ENCODE data around the gene NRBP1. TPM values are rescaled to one million over a fixed set of nuclear protein-coding genes. Genes with fewer than 3 reads are reported as not detected.

The NRBP1 gene
- 100 to 1,000 TPM; 240 to 278 (median 262) TPM for total RNA-seq
- total RNA-seq (2013), result 84.1 TPM

DNA sequence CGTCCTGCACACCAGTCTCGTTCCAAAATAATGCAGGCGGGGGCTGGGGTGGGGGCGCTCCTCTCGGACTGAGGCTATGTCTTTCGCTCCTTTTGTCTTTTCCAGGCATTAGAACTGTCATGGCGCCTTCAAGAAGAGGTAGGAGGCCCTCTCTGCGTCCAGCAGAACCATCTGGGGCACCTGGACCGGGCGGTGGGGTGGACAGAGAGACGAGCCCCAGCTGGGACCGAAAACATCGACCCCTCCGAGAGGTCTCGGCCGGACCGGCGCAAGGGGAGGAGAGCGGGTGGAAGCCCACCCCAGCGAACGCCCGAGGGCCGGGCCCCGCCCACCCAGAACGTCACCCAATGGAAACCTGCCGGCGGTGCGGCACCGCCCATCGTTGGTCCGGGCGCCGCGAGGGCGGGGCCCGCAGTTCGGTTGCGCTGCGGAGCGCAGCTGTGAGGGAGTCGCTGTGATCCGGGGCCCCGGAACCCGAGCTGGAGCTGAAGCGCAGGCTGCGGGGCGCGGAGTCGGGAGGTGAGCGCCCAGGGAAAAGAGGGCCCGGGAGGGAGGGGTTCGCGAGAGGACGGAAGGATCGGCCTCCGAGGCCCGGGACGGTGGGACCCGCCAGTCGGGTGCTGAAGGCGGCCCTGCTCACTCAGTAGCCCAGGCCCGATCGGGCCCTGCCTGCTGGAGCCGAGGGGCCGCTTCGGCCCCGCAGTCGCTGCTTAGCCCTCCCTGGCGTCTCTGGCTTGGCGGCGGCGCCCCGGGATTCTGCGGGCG, at the start of gene NRBP1:
NRBP1 (plus strand) TSS at position 419 of the 765 bp plus-strand sequence. CDS start 4,643 bp downstream, outside the sequence.
- peaks cover 5% of the 10 kb centered on the region for H3K36me3 ChIP-seq (ENCODE audit: control insufficient read depth, insufficient read depth, low read length)
- DNase-seq, result peak; percentile 94 to 95
- peak within 1 kb of the TSS; percentile 78 for H3K27ac ChIP-seq (ENCODE audit: low read length)
- H3K4me3 ChIP-seq (ENCODE audit: low read length), result peak within 1 kb of the TSS; percentile 69
- H3K4me1 ChIP-seq (ENCODE audit: control insufficient read depth, insufficient read depth, low read length), result peaks cover 28% of the 10 kb centered on the region
- Mint-ChIP-seq H3K27ac (peak within 1 kb of the TSS; percentile 94 to 97), H3K27me3 (ENCODE audit: low read depth in 2 of 2) (no peaks in the 10 kb centered on the region), H3K4me3 (peak within 1 kb of the TSS; percentile 95), H3K36me3 (peaks cover 5% of the 10 kb centered on the region), H3K9me3 (no peaks in the 10 kb centered on the region), H3K4me1 (peaks cover 42 to 45% of the 10 kb centered on the region in 2 donors)
- intact Hi-C loops (cut with micrococcal nuclease), result loop anchor here (1.0 to 5.0 kb wide), 3 partner anchors 19 to 58 kb away; partner anchors contain the start of genes EIF2B4, PPM1G and SNX17
- TF ChIP-seq, protein P1, sequence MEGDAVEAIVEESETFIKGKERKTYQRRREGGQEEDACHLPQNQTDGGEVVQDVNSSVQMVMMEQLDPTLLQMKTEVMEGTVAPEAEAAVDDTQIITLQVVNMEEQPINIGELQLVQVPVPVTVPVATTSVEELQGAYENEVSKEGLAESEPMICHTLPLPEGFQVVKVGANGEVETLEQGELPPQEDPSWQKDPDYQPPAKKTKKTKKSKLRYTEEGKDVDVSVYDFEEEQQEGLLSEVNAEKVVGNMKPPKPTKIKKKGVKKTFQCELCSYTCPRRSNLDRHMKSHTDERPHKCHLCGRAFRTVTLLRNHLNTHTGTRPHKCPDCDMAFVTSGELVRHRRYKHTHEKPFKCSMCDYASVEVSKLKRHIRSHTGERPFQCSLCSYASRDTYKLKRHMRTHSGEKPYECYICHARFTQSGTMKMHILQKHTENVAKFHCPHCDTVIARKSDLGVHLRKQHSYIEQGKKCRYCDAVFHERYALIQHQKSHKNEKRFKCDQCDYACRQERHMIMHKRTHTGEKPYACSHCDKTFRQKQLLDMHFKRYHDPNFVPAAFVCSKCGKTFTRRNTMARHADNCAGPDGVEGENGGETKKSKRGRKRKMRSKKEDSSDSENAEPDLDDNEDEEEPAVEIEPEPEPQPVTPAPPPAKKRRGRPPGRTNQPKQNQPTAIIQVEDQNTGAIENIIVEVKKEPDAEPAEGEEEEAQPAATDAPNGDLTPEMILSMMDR (IDR thresholded peaks at IDR 0.05), result no peak
- WGBS (ENCODE audit: insufficient coverage), result under 1% methylated on average over 75 of the region's 75 CpGs
- ATAC-seq, result peak; percentile 84 to 97 (median 90)
- H3K27me3 ChIP-seq (ENCODE audit: control insufficient read depth, insufficient read depth, low read length), result no peaks in the 10 kb centered on the region
- H3K9me3 ChIP-seq (ENCODE audit: control insufficient read depth, insufficient read depth, low read length), result no peaks in the 10 kb centered on the region

DNA sequence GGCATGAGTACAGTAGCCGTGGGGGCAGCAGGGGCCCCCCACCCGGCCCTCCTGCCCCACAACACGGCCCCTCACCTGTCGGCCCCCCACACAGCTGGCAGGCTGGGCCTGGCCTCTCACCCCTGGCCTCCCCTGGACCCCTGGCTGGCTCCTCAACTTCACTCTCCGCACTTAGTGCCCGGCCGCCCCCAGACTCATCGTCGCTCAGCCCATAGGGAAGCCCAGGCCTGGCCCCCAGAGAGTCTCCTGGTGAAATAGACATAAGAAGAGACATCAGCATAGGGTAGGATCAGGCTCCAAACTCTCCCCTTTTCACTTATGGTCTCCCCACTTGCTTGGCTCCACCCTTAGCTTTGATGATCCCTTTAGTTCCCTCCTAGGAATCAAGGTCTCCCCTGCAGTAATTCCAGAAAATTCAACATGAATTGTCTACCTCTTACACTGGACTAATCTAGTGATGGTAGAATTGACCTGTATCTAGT, 49.6 kb upstream of the NRBP1 start:
- Mint-ChIP-seq H3K27me3 (ENCODE audit: low read depth in 2 of 2) (no peaks in the 10 kb centered on the region), H3K36me3 (no peaks in the 10 kb centered on the region), H3K4me3 (peak overlapping the region; percentile 89), H3K4me1 (peaks cover 25% of the 10 kb centered on the region in 2 donors), H3K9me3 (no peaks in the 10 kb centered on the region), H3K27ac (peak overlapping the region; percentile 91 to 97)
- no peak overlapping the region for H3K27ac ChIP-seq (ENCODE audit: low read length)
- no peaks in the 10 kb centered on the region for H3K9me3 ChIP-seq (ENCODE audit: control insufficient read depth, insufficient read depth, low read length)
- TF ChIP-seq, protein P1 (IDR thresholded peaks at IDR 0.05), result no peak
- intact Hi-C loops (cut with micrococcal nuclease), result no loop called here
- peaks cover 18% of the 10 kb centered on the region for H3K4me1 ChIP-seq (ENCODE audit: control insufficient read depth, insufficient read depth, low read length)
- no peaks in the 10 kb centered on the region for H3K27me3 ChIP-seq (ENCODE audit: control insufficient read depth, insufficient read depth, low read length)
- H3K36me3 ChIP-seq (ENCODE audit: control insufficient read depth, insufficient read depth, low read length), result peaks cover 63% of the 10 kb centered on the region
- WGBS (ENCODE audit: insufficient coverage), result 97% methylated on average over 9 of the region's 9 CpGs
- ATAC-seq, result no peak
- DNase-seq, result no peak
- H3K4me3 ChIP-seq (ENCODE audit: low read length), result no peak overlapping the region

DNA sequence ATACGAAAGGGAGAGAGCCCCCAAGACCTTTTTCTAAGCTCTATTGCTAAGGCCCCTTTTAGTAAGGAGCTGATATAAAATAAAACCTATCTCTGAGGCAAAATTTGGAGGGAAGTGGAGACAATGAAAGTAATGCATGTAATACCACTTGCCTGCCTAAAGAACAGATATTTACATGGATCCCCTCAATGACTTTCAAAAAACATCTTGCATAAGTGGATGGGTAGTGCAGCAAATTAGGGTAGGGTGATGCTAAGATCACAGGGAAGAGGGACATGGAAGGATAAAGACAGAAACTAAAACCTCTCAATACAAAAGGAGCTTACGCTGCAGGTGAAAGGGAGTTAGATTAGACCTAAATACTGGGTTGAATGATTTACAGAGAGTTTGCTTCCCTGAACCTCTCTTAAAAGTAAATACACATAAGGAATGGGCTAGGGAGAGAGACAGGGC, 49.0 kb upstream of the NRBP1 start:
- Histone ChIP-seq H3K36me3 (ENCODE audit: control insufficient read depth, insufficient read depth, low read length) (peaks cover 63% of the 10 kb centered on the region), H3K4me3 (ENCODE audit: low read length) (no peak overlapping the region), H3K27me3 (ENCODE audit: control insufficient read depth, insufficient read depth, low read length) (no peaks in the 10 kb centered on the region), H3K4me1 (ENCODE audit: control insufficient read depth, insufficient read depth, low read length) (peaks cover 18% of the 10 kb centered on the region), H3K27ac (ENCODE audit: low read length) (peak overlapping the region; percentile 92), H3K9me3 (ENCODE audit: control insufficient read depth, insufficient read depth, low read length) (no peaks in the 10 kb centered on the region)
- Mint-ChIP-seq H3K4me3 (peak overlapping the region; percentile 89), H3K9me3 (no peaks in the 10 kb centered on the region), H3K27me3 (ENCODE audit: low read depth in 2 of 2) (no peaks in the 10 kb centered on the region), H3K36me3 (no peaks in the 10 kb centered on the region), H3K27ac (peak overlapping the region; percentile 91 to 97), H3K4me1 (peaks cover 25% of the 10 kb centered on the region in 2 donors)
- no CpG with 5 or more reads among the region's 2 CpGs for WGBS (ENCODE audit: insufficient coverage)
- ATAC-seq, result no peak
- no peak for DNase-seq
- intact Hi-C loops (cut with micrococcal nuclease), result no loop called here
- TF ChIP-seq, protein P1 (IDR thresholded peaks at IDR 0.05), result no peak
